SK-MEL-5 (cell line): ENCODE data around the gene TGM2. TPM values are rescaled to one million over a fixed set of nuclear protein-coding genes. Genes with fewer than 3 reads are reported as not detected.

Experiments
- DNase-seq: peaks from one replicate; pipeline ENCODE4 v3.0.0-alpha.2; 2016; ENCODE audit warnings: low read depth, low spot score
- in situ Hi-C: cut with HindIII; loops from 2 replicates; pipeline ENCODE4 v1.10.0; 2016; ENCODE audit warnings: low sequenced_read_pairs, high pct_unique_total_duplicates, low pct_unique_long_range_greater_than_20kb
- total RNA-seq: library from RNA; depleted of rRNA; stranded (reverse); fragments of >200 nt; shearing (Covaris generic); gene quantifications from 2 replicates; pipeline ENCODE4 v1.2.3, GENCODE V29; 2014

TGM2 gene
- total RNA-seq, 1 experiment from 2014 or later = 7.0 TPM

DNA sequence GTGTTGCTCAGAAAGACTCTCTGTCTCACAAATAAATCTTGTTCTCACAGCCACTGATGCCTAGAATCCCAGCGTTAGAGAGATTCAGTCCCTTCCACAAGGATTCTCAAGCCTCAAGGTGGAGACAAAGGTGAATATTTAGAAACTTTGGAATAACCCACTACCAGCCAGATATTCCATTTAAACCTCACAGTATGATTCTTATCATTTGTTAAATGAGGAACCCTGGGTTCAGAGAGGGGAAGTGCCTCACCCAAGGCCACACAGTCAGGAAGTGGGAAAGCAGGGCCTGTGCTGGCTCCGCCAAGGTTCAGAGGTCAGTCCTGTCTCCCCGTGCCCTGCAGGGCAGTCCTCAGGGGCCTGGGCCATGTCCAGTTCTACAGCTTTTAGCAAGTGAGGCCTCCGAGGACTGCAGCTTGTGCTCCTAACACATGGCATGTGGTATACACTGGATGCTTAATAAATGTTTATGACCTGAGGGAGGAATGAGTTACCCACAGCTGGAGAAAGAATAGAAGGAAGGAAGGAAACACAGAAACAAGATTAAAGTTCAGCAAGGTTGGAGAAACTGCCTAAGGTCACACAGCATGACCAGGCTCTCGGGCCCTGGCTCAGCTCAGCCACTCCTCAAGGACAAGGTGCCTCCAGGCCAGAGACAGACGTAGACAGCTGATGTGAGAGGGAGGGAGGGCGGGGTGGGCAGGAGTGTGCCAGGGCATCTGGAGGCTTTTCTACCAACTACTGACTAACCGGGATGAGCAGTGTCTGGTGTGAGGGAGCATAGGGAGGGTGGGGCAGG is 3.9 kb upstream of the TGM2 start:
- no peak for DNase-seq
- in situ Hi-C loops = no loop called here

DNA sequence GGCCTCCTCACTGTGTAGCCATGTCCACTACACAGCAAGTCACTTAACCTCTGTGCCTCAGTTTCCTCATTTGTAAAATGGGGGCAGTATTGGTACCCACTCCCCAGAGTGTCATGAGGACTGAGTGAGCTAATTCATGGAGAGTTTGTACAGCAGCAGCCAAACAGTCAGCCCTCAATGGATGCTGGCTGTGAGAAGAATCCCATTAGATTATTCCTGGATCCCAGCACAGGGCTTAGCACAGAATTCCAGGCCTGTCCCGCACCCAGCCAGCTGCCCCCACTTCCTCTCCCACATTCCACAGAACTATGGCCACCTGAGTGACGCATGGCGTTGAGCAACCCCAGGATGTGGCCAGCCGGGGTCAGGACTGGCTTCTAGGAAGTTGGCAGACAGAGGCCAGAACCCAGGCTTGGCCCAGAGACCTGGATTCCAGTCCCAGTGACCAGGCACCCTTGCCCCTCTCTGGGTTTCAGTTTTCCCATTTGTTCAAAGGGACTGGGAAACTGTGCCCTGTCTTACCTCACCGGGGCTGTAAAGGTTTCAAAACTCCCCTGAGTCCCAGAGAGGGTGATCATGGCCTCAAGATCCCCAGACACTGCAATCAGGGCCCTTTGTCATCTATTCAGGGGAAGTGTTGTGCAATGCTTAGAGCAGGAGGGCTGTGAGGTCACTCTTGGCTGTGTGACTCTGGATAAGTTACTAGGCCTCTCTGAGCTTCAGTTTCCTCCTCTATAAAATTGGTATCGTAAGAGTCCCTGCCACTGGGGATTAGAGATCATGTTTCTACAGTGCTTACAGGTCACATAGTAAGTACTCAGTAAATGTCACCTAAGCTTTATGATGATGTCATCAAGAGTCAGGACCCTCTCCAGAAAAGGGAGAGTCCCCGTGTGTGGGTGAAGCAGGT is 3.0 kb upstream of the TGM2 start:
- DNase-seq = no peak
- in situ Hi-C loops = no loop called here

DNA sequence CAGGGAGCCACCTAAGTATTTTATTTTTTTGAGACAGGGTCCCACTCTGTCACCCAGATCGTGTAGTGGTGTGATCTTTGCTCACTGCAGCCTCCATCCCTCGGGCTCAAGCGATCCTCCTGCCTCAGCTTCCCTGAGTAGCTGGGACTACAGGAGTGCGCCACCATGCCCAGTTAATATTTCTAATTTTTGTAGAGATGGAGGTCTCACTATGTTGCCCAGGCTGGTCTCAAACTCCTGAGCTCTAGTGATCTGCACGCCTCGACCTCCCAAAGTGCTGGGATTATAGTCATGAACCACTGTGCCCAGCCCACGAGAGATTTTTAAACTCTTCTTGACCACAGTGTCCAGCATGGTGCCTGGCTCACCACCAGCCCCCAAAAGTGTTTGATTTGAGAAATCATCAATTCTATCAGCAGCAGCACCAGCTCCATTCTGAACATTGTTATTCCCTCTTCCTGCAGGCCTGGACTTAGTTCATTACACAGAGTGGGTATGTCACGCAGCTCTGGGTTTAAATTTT is 2.3 kb upstream of the TGM2 start:
- no peak for DNase-seq
- in situ Hi-C loops = no loop called here

DNA sequence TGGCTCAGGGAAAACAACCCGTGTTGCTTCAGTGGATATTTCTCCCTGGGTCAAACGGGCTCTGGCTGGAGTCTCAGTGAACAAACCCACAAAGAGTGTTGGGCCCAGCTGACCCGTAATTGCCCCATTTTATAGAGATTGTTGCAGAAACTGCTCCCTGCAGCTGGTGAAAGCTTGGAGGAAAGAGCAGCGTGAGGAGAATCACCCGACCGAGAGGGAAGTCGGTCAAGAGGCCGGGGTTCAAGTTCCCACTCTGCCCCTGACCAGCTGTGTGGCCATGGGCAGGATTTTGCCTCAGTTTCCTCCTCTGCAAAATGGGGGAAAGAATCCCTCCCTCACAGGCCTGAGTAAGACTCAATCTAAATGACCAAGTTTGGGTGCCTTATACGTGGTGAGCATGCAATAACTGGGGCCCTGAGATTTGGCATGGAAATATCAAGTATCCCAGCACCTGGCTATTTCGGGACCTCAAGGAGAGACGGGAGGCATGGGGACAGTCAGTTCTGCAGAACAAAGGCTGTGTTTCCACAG is 1.7 kb upstream of the TGM2 start:
- no peak for DNase-seq
- in situ Hi-C loops = no loop called here

DNA sequence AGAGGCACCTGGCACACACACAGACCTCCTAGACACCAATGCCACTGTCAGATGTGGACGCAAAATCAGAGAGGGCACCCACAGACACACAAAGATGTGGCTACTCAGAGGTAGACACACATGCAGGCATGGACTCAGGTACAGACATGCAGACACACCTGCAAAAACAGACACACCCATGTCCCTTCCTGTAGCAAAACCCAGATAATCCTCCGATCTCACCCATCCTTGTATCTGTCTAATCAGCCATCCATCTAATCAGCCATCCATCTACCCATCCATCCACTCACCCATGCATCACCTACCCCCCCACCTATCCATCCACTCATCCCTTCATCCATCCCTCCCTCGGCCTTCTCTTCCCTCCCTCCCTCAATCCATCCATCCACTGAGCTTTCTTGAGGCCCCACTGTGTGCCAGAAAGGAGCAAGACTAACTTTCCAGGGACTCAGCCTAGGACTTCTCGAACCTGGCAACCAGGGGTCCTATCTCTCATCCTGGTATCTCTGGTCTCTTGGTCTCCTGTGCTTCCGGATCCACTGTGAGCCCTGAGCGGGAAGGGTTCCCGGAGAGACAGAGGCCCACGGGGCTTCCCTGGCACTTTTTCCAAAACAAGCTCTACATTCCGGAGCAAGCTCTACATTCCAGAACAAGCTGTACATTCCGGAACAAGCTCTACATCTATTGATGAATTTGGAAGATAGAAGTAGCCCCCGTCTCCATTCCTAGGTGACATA is 1.1 kb upstream of the TGM2 start:
- in situ Hi-C loops = no loop called here
- DNase-seq = no peak

DNA sequence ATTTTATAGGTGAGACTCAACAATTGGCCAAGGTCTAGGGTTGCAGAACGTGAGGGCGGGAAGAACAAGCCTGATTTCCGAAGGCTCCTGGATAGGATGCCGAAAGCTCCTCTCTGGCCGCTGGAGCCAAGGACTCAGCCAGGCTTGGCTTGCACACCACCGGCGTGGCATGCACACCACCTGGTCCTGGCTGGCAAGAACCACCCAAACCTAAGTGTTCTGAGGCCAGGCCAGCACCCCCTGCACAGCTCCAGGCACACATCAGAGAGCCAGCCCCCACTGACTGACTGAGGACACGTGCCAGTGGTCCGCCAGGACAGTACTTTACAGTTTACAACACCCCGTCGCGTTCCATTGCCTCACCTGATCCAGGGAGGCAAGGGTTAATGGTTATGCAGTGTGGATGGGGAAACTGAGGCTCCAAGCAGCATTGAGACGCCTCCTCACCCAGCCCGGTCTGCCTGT is 414 bp downstream of the TGM2 start:
- in situ Hi-C loops = no loop called here
- no peak for DNase-seq

DNA sequence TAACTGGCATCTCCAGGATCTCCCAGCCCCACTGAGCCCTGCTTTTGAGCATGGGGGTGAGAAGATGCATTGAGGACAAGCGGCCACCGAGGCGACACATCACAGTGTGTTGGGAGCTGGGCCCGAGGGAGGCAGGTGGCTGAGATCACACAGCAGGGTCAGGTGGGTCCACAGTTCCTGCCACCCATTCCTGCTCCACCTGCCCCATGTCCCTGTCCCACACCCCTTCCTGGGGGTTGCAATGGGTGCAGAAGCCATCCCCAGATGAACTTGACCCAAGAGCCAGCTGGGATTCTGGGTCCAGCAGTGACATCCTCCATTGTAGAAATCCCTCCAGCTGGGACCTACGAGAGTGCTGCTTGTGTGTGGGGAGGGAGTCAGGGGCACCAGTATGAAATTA is 1.0 kb downstream of the TGM2 start:
- in situ Hi-C loops = no loop called here
- DNase-seq = no peak

DNA sequence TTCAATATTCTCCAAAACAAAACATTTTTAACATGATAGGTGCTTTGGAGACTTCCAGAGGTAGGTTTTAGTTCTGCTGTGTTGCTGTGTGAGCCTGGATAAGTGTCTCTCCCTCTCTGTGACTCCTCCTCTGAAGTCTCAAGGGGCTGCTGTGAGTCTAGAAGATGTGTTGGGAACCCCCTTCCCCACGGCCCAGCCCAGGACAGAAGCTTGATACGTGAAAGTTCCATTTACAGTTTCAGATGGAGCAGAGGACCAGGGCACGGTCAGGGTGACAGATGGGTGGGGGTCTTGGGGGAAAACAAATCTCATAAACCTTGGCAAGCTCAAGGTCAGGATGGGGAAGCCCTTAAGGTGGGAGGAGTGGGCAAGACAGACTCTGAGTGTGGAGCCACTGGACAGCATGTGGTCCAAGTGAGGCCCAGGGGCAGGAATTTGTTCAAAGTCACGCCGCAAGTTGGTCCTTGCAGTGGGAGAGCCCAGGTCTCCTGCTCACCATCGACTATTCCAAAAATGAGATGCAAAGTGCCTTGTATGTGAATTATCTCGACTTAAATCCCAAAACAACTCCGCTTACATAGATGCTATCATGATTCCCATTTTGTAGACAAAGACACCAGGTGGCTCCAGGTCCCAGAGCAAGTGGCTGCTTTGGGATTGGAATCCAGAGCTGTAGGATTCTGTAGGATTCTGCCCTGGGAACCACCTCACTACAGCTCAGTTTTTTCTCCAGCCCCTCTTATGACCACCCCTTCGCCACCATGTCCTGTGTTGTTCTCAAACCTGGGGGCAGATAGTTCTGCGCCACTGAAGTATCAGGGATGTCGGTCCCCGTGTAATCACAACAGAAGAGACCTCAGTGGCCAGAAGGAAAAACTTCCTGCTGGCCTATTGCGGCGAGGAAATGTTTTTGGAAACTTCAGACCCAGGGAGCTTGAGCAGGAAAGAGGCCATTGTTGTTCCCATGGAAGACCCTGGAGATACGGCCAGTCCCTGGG is 1.9 kb downstream of the TGM2 start:
- in situ Hi-C loops = no loop called here
- DNase-seq = no peak

DNA sequence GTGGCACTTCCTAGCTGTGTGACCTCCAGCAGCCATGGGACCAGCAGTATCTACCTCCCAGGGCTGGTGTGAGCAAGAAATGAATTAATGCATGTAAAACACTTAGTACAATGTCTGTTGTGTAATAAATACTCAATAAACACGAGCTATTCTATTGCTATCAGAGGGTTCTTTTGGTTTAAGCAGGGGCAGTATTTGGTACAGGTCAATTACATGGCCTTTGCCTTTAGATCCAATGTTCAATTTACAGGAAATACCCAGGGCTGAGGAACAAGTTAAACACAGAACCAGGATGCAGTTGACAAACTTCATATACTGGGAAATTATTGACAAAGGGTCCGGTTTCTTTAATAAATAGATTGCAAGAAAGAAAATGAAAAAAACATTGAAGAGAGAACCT is 2.9 kb downstream of the TGM2 start:
- DNase-seq = no peak
- in situ Hi-C loops = no loop called here

DNA sequence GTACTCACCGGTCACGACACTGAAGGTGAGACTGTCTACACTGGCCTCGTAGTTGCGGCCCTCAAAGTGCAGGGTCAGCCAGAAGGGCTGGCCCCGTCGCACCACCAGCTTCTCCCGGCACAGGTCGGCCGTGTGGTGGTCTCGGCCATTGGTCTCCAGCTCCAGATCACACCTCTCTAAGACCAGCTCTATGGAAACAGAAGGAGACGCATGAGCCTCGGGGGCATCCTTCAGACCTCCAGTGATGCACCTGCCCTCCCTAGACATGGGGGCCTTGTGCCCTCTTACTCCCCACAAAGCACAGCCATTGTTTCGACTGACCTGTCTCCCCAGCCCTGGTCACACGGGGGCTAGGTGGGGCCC is 3.7 kb downstream of the TGM2 start:
- DNase-seq = no peak
- in situ Hi-C loops = no loop called here

DNA sequence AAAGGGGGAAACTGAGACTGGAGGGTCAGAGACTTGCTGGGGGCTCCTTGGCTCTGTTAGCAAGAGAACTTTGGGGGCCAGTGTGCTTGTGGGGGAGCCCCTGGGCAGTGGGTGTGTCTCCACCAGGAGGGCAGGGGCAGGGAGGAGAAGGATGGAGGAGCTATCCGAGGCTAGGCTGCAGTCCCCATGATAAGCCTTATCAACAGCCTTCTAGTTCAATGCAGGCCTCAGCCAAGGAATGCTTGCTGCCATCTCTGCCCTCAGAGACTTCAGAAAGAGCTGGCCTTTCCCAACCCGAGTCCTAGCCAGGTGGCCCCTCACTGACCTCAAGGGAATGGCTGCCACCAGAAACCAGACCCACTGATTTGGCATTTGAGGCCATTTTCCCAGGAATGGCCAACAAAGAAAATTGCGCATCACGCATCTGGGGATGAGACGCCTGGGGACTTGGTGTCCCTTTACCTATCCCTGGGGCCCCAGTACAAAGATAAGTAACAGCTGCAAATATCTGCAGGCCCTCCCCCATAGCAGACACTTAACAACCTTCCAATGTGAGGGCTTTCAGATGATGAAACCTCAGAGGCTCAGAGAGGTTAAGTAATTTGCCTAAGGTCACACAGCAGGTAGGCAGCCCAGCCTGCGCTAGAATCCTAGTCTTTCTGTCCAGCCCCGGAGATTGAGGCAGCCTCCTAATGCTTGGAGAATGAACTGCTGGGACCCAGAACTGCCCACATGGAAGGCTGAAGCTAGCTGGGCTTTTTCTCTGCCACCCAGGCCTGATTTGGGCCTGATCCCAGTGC is 4.9 kb downstream of the TGM2 start:
- in situ Hi-C loops = no loop called here

DNA sequence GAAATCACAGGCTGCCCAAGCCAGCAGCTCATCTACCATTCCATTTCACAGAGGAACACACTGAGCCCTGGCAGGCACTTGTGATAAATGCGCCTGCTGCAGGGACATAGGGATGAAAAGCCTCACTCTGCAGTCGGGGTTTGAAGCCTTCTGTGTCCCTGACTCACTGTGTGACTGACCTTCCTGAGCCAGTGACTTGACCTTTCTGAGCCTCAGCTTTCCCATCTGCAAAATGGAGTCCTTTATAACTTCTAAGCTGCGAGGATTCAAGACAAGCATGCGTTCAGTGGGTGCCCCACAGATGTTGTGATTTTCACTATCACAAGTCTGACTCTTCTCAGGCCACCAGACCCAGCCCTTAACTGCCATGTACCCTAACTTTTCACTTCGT is 5.5 kb downstream of the TGM2 start:
- in situ Hi-C loops = no loop called here
- DNase-seq = no peak

More for the DNA sequence above, 4.9 kb downstream of the TGM2 start:
- DNase-seq = no peak

DNA sequence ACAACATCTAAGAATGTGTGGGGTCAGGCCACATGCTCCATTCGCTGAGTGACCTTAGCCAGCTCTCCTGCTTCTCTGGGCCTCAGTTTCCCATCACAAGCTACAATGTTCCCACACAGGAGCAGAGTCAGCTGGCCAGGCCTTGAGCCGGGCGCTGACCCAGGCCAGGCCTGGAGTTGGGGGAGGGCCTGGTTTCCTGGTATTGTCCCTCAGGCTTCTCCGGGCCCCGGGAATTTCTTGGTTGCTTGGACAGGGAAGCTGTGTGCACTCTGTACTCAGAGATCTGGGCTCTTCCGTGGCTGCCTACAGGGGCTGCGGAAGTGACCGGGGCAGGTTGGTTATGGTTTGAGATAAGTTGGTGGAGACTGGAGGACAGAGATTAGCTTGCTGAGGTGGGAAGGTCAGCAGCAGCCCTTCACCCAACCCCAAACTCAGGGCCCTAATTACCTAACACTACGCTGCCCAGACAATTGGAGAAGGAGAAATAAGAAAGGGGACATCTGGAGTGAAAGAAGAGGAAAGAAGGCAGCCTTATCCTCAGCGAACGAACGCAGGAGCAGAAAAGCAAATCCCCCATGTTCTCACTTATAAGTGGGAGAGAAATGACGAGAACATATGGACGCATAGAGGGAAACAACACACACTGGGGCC is 6.2 kb downstream of the TGM2 start:
- DNase-seq = no peak
- in situ Hi-C loops = no loop called here

DNA sequence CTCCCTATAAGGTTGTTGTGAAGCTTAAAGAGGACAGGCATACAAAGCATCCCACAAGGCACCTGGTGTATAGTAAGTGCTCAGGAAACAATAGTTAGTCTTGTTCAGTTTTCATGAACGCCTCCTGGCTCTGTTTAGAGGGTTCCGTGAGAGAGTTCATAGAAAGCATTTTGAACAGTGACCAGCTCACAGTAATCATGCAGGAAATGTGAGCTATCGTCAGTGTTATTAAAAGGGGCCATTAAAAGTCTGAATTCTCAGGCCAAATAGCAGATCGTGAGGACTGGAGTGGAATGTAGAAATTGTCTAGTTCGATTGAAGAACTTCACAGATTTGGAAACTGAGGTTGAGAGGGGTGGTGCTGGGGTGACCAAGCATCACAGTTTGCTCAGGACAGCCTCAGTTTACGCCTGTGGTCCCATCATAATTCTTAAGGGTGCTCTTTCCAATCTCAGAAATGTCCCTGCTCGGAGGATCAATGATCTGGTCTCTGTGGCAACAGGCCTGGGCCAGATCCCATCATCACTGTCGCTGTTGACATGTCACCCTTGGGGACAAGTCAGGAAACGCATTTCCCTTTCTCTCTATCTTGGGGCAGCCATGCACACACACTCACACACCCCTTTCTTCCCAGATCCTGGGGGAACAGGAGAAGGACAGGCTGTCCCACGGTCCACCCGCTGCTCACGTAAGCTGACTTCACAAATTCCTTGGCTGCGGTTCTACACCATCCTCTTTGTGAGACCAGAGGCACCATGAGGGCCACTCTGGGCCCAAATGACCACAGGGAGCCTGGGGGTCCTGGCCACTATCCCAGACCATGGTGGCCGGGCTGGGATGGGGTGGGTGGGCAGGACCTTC is 7.2 kb downstream of the TGM2 start:
- in situ Hi-C loops = no loop called here

More for the DNA sequence above, 7.2 kb downstream of the TGM2 start:
- peak; percentile 42 for DNase-seq
